Smooth muscle cell (in vitro differentiated cells): ENCODE results near the gene CDK5RAP2. TPM values are rescaled to one million over a fixed set of nuclear protein-coding genes. Genes with fewer than 3 reads are reported as not detected.

Experiments
- DNase-seq: peaks from one replicate; lab custom pipeline; 2025; ENCODE audit not compliant: unreplicated experiment; lab: John Stamatoyannopoulos, UW
- H2AFZ ChIP-seq: fragments of 200-600 bp; sonication (generic); 2 replicates; pipeline ENCODE4 v1.6.0; 2016; ENCODE audit warnings: antibody characterized with exemption, low read depth, mild to moderate bottlenecking
- H3F3A ChIP-seq: fragments of 200-600 bp; sonication (generic); 2 replicates; pipeline ENCODE4 v1.6.0; 2017; ENCODE audit warnings: antibody characterized with exemption, low read depth
- H3K27ac ChIP-seq: fragments of 200-600 bp; sonication (generic); 2 replicates; pipeline ENCODE4 v1.5.1; 2016; ENCODE audit warnings: low read depth, mild to moderate bottlenecking
- H3K27me3 ChIP-seq: fragments of 200-600 bp; sonication (generic); 2 replicates; pipeline ENCODE4 v1.6.1; 2016; ENCODE audit warnings: low read depth, mild to moderate bottlenecking
- H3K36me3 ChIP-seq: fragments of 200-600 bp; sonication (generic); 2 replicates; pipeline ENCODE4 v1.5.1; 2016; ENCODE audit warnings: low read depth
- H3K4me1 ChIP-seq: fragments of 200-600 bp; sonication (generic); 2 replicates; pipeline ENCODE4 v1.5.1; 2016; ENCODE audit warnings: low read depth
- H3K4me2 ChIP-seq: fragments of 200-600 bp; sonication (generic); 2 replicates; pipeline ENCODE4 v1.6.0; 2016; ENCODE audit warnings: mild to moderate bottlenecking
- H3K4me3 ChIP-seq: fragments of 200-600 bp; sonication (generic); 2 replicates; pipeline ENCODE4 v1.5.1; 2016; ENCODE audit warnings: mild to moderate bottlenecking
- H3K79me2 ChIP-seq: fragments of 200-600 bp; sonication (generic); 2 replicates; pipeline ENCODE4 v1.6.0; 2016; ENCODE audit warnings: low read depth, mild to moderate bottlenecking
- H3K9ac ChIP-seq: fragments of 200-600 bp; sonication (generic); 2 replicates; pipeline ENCODE4 v1.6.0; 2016; ENCODE audit warnings: low read depth
- H3K9me3 ChIP-seq: fragments of 200-600 bp; sonication (generic); replicated peaks from 2 replicates; pipeline ENCODE4 v1.5.1; 2016; ENCODE audit warnings: low read depth
- H4K20me1 ChIP-seq: fragments of 200-600 bp; sonication (generic); 2 replicates; pipeline ENCODE4 v1.6.0; 2016; ENCODE audit warnings: low read depth
- WGBS: methylation state at CpG from one replicate; pipeline ENCODE4 v1.1.7; 2016; ENCODE audit warnings: low lambda C conversion rate; 5-methylcytosine and 5-hydroxymethylcytosine counted together
- polyA plus RNA-seq: library from polyadenylated mRNA; unstranded; fragments of >200 nt; fragmentation: Nextera tagmentation; extraction: Ambion mirVana; gene quantifications from 2 replicates; pipeline ENCODE4 v1.2.1, GENCODE V29; 2016
- total RNA-seq: library from RNA; depleted of rRNA; stranded (reverse); fragments of >200 nt; gene quantifications from 2 replicates; pipeline ENCODE4 v1.2.3, GENCODE V29; 2014
- TF ChIP-seq, protein P1 (sequence below): fragments of 200-600 bp; sonication (generic); IDR thresholded peaks from 2 replicates; pipeline ENCODE4 v1.5.1; 2017; ENCODE audit warnings: borderline replicate concordance, mild to moderate bottlenecking, antibody characterized with exemption; ENCODE audit not compliant: insufficient read depth, poor library complexity, severe bottlenecking

The CDK5RAP2 gene
- total and polyA plus RNA-seq, 2 experiments from 2014 or later = 33.7 to 38.3 TPM

DNA sequence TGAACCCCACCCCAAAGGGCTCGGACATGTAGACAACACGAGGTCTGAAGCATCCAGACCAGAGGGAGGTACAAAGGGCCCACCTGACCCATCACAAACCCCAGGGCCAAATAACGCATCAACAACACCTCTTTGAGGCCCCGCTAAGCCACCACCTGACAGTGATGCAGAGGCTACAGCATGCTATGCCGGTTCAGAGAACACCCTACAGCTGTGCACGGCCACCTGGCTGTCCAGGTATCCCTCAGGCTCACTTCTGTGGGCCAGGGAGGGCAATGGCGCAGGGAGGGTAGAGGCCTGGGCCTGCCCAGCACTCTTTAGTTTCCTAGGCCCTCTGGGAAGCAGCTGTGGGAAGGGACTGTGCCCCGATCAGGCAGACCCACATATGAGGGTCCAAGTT, 190.1 kb downstream of the CDK5RAP2 start:
- 95% methylated on average over 8 of the region's 8 CpGs for WGBS
- H3K27me3 ChIP-seq = no peaks in the 10 kb centered on the region
- no peak overlapping the region for H3K4me3 ChIP-seq
- no peaks in the 10 kb centered on the region for H3K9me3 ChIP-seq
- no peaks in the 10 kb centered on the region for H3K79me2 ChIP-seq
- peaks cover 5% of the 10 kb centered on the region for H3K4me1 ChIP-seq
- H3K4me2 ChIP-seq = no peak overlapping the region
- H3F3A ChIP-seq = peaks cover 9% of the 10 kb centered on the region
- H4K20me1 ChIP-seq = no peaks in the 10 kb centered on the region
- no peak overlapping the region for H3K9ac ChIP-seq
- DNase-seq = no peak
- no peak overlapping the region for H2AFZ ChIP-seq
- H3K36me3 ChIP-seq = no peaks in the 10 kb centered on the region
- no peak overlapping the region for H3K27ac ChIP-seq
- TF ChIP-seq, protein P1, sequence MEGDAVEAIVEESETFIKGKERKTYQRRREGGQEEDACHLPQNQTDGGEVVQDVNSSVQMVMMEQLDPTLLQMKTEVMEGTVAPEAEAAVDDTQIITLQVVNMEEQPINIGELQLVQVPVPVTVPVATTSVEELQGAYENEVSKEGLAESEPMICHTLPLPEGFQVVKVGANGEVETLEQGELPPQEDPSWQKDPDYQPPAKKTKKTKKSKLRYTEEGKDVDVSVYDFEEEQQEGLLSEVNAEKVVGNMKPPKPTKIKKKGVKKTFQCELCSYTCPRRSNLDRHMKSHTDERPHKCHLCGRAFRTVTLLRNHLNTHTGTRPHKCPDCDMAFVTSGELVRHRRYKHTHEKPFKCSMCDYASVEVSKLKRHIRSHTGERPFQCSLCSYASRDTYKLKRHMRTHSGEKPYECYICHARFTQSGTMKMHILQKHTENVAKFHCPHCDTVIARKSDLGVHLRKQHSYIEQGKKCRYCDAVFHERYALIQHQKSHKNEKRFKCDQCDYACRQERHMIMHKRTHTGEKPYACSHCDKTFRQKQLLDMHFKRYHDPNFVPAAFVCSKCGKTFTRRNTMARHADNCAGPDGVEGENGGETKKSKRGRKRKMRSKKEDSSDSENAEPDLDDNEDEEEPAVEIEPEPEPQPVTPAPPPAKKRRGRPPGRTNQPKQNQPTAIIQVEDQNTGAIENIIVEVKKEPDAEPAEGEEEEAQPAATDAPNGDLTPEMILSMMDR = no peak

DNA sequence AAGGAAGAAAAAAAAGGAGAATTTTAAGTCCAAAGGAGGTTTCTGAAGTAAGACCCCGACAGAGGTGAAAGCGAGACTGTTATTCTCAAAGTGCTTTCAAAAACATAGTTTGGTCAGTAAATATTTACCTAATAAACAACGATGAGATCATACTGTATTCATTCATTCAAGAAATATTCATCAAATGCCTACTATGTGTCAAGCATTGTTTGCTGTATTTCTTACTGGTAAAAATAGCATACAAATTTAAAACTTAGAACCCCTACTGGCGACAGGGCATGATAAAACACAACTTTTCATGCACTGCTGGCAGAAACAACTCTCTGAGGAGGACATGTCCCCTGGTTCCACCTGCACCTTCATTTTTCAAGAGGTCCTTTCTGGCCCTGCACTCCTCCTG, 190.7 kb downstream of the CDK5RAP2 start:
- 97% methylated on average over 4 of the region's 4 CpGs for WGBS
- no peak overlapping the region for H3K9ac ChIP-seq
- no peaks in the 10 kb centered on the region for H3K79me2 ChIP-seq
- TF ChIP-seq, protein P1 = no peak
- H3K4me2 ChIP-seq = no peak overlapping the region
- peaks cover 9% of the 10 kb centered on the region for H3F3A ChIP-seq
- no peak for DNase-seq
- no peaks in the 10 kb centered on the region for H3K27me3 ChIP-seq
- H3K27ac ChIP-seq = no peak overlapping the region
- no peaks in the 10 kb centered on the region for H3K36me3 ChIP-seq
- no peaks in the 10 kb centered on the region for H4K20me1 ChIP-seq
- no peak overlapping the region for H3K4me3 ChIP-seq
- H3K9me3 ChIP-seq = no peaks in the 10 kb centered on the region
- H3K4me1 ChIP-seq = no peaks in the 10 kb centered on the region
- H2AFZ ChIP-seq = no peak overlapping the region

DNA sequence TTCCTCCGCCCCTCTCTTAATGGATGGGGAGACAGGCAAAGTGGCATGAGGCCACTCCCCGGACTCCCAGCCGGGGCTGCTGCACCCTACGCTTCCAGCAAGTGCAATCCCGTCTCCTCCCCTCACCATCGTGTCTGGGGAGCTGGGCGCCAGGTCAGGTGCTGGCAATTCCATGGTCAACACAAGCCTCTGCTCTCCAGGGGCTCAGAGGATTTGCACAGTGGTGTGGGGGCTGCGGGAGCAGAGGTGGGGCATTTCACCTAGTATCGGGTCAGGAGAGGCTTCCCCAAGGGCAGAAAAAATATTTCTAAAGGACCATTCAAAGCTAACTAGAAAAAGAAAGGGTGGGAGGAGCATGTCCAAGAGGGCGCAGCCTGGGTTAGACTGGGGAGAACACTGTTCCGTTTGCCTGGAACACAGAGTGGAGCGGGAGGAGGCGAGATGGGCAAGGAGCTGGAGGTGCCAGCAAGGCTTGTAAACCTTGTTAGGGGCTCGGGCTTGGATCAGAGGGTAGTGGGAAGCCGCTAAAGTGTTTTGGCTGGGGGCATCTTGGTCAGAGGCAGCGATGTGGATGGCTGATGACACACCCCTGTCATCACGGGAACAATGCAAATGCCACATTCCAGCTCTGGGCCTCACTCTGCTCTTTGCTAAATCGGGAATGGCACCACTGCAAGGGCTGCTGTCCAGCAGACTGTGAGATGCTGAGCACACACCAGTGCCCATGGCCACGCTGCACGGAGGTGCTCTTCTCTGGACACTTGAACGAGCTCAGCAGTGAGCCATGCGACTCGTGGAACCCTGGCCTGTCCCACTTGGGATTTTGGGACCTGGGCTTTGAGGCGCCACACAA, 191.7 kb downstream of the CDK5RAP2 start:
- Histone ChIP-seq H3K36me3 (no peaks in the 10 kb centered on the region), H3F3A (peaks cover under 1% of the 10 kb centered on the region), H2AFZ (no peak overlapping the region), H3K27me3 (no peaks in the 10 kb centered on the region), H3K4me2 (no peak overlapping the region), H3K9me3 (no peaks in the 10 kb centered on the region), H3K4me3 (no peak overlapping the region), H4K20me1 (no peaks in the 10 kb centered on the region), H3K27ac (no peak overlapping the region), H3K4me1 (no peaks in the 10 kb centered on the region), H3K79me2 (no peaks in the 10 kb centered on the region), H3K9ac (no peak overlapping the region)
- no peak for DNase-seq
- 94% methylated on average over 24 of the region's 24 CpGs for WGBS
- TF ChIP-seq, protein P1 = no peak
